Measurements from ENCODE around the gene CAMSAP2.

DNA sequence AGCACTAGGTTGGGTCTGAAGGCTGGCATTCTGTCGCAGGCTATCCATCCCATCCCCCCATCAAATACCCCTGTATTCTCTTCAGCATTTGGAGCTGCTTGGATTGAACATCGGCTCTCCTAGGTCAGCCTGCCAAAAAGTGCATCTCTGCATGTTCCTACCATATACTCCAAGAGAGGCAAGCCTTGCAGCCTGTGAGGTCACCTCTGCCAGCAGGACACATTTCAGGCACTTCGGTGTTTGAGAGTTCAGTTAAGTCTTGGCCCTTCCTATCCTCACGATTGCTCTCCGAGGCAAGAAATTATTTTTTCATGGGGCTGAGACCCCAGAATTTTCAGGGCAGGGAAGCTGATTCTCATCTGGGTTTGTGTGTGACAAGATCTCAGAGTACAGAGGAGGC lies 136.7 kb downstream of the CAMSAP2 start:
- TF ChIP-seq RORB (CRISPR knock-in tag; IDR thresholded peaks at IDR 0.05) (no peak), SOX15 (CRISPR knock-in tag; IDR thresholded peaks at IDR 0.05) (no peak), MXD4 (CRISPR knock-in tag; IDR thresholded peaks at IDR 0.05; ENCODE audit: borderline replicate concordance) (no peak), CBFB (CRISPR knock-in tag; IDR thresholded peaks at IDR 0.05; ENCODE audit: low read depth) (no peak), ZNF263 (CRISPR knock-in tag; IDR thresholded peaks at IDR 0.05; ENCODE audit: low read depth) (no peak), ZNF121 (CRISPR knock-in tag; IDR thresholded peaks at IDR 0.05) (no peak), NR3C1 (CRISPR knock-in tag; conservative IDR thresholded peaks at IDR 0.05; ENCODE audit: low read depth) (no peak), CREB1 (CRISPR knock-in tag; IDR thresholded peaks at IDR 0.05) (no peak)
- TF ChIP-seq, protein P1, sequence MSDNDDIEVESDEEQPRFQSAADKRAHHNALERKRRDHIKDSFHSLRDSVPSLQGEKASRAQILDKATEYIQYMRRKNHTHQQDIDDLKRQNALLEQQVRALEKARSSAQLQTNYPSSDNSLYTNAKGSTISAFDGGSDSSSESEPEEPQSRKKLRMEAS (CRISPR knock-in tag; IDR thresholded peaks at IDR 0.05), result no peak
- TF ChIP-seq, protein P2, sequence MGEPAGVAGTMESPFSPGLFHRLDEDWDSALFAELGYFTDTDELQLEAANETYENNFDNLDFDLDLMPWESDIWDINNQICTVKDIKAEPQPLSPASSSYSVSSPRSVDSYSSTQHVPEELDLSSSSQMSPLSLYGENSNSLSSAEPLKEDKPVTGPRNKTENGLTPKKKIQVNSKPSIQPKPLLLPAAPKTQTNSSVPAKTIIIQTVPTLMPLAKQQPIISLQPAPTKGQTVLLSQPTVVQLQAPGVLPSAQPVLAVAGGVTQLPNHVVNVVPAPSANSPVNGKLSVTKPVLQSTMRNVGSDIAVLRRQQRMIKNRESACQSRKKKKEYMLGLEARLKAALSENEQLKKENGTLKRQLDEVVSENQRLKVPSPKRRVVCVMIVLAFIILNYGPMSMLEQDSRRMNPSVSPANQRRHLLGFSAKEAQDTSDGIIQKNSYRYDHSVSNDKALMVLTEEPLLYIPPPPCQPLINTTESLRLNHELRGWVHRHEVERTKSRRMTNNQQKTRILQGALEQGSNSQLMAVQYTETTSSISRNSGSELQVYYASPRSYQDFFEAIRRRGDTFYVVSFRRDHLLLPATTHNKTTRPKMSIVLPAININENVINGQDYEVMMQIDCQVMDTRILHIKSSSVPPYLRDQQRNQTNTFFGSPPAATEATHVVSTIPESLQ (CRISPR knock-in tag; IDR thresholded peaks at IDR 0.05), result no peak
- TF ChIP-seq, protein P3, sequence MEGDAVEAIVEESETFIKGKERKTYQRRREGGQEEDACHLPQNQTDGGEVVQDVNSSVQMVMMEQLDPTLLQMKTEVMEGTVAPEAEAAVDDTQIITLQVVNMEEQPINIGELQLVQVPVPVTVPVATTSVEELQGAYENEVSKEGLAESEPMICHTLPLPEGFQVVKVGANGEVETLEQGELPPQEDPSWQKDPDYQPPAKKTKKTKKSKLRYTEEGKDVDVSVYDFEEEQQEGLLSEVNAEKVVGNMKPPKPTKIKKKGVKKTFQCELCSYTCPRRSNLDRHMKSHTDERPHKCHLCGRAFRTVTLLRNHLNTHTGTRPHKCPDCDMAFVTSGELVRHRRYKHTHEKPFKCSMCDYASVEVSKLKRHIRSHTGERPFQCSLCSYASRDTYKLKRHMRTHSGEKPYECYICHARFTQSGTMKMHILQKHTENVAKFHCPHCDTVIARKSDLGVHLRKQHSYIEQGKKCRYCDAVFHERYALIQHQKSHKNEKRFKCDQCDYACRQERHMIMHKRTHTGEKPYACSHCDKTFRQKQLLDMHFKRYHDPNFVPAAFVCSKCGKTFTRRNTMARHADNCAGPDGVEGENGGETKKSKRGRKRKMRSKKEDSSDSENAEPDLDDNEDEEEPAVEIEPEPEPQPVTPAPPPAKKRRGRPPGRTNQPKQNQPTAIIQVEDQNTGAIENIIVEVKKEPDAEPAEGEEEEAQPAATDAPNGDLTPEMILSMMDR (IDR thresholded peaks at IDR 0.05), result no peak
- TF ChIP-seq, protein P4, sequence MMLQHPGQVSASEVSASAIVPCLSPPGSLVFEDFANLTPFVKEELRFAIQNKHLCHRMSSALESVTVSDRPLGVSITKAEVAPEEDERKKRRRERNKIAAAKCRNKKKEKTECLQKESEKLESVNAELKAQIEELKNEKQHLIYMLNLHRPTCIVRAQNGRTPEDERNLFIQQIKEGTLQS (CRISPR knock-in tag; conservative IDR thresholded peaks at IDR 0.05), result no peak
